GM19023 (cell line): ENCODE measurements around the gene FA2H.
"Not testable (repeated sequence)": the region's sequence is repeated elsewhere in the genome, so short reads cannot be mapped to it uniquely, and the experiment has no call there.

Experiments used
- ATAC-seq: cut with Tn5 transposase; IDR thresholded peaks from one replicate; pipeline ENCODE4 v1.9.1; 2021; ENCODE audit warnings: mild to moderate bottlenecking, moderate library complexity; ENCODE audit not compliant: unreplicated experiment

The FA2H gene, protein sequence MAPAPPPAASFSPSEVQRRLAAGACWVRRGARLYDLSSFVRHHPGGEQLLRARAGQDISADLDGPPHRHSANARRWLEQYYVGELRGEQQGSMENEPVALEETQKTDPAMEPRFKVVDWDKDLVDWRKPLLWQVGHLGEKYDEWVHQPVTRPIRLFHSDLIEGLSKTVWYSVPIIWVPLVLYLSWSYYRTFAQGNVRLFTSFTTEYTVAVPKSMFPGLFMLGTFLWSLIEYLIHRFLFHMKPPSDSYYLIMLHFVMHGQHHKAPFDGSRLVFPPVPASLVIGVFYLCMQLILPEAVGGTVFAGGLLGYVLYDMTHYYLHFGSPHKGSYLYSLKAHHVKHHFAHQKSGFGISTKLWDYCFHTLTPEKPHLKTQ

GRCh38 chr16:74774223-74775139 lies at the start of gene FA2H:
FA2H (minus strand) TSS chr16:74774820; CDS start chr16:74774755, 65 bp downstream.
- peak; percentile 85 for ATAC-seq

DNA sequence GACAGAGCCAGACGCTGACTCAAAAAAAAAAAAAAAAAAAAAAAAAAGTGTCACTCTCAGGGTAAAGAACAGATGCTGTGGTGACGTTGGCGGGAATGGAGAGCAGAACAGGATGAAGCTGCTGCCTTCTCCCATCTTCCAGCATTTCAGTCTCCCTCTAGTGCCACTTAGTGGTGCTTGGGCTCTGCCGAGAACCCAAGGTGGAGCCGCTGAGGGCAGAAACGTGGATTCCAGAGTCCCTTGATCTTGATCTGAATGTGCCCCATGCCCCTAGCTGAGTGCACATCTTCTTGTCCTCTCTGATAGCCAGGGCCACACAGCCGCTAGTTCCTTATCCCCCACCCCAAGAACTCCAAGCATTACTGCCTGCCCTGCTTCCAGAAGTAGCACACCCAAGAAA lies 43.2 kb upstream of the FA2H start:
- no peak for ATAC-seq

DNA sequence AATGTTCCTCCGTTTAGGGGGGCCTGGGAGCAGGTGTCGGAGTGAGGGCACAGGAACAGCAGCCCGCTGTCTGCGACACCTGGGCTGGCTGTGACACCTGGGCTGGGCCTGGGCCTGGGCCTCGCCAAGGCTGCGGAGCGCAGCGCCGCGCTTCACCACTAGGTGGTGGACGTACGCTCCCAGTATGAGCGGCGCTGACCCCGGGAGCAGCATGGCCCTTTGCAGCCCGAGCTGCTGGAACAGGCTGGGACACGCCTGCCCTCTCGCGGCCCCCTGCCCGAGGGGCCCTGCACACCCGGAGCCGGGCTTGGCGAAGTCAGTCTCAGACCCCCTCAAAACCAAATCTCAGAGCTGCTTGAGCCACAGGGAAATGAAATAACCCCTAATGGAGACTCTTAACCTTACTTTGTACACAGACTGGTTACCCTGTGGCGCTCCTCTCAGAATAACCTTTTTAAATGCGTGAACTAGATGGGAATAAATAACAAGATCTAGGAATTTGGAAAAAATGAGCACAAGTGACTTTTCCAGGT lies 38.6 kb upstream of the FA2H start:
- ATAC-seq = peak; percentile 100

DNA sequence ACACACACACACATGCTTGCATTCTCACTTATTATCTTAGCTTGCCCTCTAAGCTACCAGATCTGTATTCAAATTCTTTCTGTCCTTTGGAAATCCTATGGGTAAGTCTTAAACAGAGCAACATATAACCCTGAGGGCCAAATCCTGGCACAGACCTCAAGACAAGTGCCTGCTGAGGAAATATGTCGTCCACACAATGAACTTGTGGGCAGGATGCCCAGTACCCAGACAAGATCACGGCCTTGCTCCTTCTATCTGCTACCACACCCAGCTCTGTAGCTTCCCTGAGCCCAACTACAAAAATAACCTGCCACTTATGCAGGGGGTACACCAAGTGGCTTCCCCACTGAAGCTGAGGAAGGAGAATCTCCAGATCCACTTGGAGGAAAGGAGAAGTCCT lies 37.3 kb upstream of the FA2H start:
- ATAC-seq = no peak

DNA sequence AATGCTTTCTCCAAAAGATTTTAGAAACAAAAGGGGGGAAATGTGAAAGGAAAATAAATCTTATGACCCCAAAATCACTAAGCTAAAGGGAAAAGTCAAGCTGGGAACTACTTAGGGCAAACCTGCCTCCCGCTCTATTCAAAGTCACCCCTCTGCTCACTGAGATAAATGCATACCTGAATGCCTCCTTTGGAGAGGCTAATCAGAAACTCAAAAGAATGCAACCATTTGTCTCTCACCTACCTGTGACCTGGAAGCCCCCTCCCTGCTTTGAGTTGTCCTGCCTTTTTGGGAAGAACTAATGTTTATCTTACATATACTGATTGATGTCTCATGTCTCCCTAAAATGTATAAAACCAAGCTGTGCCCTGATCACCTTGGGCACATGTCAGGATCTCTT lies 36.6 kb upstream of the FA2H start:
- ATAC-seq = not testable (repeated sequence)

GRCh38 chr16:74807052-74807646 lies 32.5 kb upstream of the FA2H start:
- ATAC-seq = no peak

DNA sequence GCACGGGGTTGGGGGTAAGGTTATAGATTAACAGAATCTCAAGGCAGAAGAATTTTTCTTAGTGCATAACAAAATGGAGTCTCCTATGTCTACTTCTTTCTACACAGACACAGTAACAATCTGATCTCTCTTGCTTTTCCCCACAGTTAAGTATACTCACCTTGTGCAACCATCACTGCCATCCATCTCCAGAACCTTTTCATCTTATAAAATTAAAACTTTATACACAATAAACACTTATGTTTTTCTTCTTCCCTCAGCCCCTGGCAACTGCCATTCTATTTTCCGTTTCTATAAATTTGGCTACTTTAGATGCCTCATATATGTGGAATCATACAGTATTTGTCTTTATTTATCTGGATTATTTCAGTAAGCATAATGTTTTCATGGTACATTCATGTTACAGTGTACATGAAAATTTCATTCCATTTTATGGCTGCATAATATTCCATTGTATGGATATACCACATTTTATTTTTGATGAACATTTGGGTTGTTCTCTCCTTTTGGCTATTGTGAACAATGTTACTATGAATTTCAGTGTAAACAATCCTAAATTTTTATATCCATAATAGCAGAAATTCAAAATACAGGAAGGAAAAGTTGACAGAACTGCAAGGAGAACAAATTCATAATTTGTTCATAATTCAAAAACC lies 25.7 kb upstream of the FA2H start:
- ATAC-seq = no peak

DNA sequence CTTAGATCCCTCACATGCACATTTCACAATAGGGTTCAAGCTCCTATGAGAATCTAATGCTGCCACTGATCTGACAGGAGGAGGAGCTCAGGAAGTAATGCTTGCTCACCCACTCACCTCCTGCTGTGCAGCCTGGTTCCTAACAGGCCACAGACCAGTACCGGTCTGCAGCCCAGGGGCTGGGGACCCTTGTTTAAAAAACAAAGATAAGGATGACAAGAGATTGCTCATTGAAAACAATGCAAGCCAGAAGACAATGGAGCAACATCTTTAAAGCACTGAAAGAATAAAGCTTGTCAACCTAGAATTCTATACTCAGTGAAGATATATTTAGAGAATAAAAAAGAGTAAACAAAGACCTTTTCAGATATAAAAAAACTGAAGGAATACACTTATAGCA lies 22.8 kb upstream of the FA2H start:
- no peak for ATAC-seq

DNA sequence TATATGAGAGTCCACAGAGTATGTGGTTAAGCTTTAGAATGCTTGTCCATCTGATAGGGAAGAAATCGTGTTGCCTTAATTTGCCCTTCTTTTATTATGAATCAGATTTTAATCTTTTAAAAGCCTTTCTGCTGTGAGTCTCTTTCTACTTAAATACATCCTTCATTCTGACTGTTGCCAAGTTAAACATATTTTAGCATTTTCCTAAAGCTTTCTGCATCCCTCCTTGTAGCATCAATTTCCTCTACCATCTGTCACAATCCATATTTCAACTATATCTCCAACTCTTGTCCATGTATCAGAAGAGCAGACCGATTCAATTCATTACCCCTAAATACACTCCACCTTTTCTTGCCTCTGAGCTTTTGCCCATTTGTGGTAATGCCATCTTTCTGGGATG lies 20.5 kb upstream of the FA2H start:
- no peak for ATAC-seq

- ATAC-seq = no peak
Observed at GRCh38 chr16:74794668-74795067, 20.0 kb upstream of the FA2H start.

- no peak for ATAC-seq
Observed at GRCh38 chr16:74793571-74793970, 19.0 kb upstream of the FA2H start.

DNA sequence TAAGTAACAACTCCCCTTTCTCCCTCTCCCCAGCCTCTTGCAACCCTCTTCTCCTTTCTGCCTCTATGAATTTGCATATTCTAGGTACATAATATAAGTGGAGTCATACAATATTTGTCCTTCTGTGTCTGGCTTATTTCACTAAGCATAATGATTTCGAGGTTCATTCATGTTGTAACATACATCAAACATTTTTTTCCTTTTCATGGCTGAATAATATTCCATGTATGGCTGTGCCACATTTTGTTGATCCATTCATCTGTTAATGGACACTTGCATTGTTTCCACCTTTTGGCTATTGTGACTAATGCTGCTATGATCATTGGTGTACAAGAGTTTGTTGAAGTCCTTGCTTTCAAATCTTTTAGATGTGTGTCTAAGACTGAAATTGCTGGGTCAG lies 17.6 kb upstream of the FA2H start:
- no peak for ATAC-seq

DNA sequence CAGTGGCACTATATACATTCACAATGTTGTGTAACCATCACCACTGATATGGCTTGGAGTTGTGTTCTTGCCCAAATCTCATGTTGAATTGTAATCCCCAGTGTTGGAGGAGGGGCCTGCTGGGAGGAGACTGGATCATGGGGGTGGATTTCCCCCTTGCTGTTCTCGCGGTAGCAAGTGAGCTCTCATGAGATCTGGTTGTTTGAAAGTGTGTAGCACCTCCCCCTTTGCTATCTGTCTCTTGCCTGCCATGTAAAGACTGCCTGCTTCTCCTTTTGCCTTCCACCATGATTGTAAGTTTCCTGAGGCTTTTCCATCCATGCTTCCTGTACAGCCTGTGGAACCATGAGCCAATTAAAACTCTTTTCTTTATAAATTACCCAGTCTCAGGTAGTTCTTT lies 17.1 kb upstream of the FA2H start:
- ATAC-seq = not testable (repeated sequence)

DNA sequence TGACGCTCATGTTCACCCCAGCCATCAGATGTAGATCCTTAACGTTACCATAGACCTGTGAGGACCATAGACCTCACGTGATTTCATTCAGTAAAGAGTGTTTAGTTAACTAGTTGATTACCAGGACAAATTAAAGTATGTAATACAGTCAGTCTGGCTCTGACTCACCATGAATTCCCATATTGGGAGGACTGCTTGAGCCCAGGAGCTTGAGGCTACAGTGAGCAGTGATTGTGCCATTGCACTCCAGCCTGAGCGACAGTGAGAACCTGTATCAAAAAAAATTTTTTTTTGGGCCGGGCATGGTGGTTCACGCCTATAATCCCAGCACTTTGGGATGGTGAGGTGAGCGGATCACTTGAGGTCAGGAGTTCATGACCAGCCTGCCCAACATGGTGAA lies 13.5 kb upstream of the FA2H start:
- no peak for ATAC-seq

GRCh38 chr16:74785031-74785430 lies 10.4 kb upstream of the FA2H start:
- ATAC-seq = no peak

DNA sequence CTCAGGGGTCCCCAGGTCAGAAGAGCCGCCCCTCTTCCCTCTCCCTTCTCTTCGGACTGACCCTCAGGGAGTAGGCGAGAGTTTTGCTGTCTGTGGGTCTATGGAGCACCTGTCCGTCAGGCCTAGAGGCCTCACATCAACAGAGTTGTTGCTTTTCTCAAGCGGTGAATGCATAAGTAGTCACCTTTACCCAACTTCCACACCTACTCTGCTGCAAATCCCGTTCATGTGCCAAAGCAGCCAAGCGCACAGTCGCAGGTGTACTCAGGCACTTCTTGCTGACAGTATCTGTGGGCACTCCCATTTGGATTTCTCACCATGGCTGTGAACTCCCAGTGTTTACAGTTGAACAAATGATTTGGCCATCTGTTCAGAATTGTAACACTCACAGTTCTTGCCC lies 4.0 kb upstream of the FA2H start:
- no peak for ATAC-seq

- no peak for ATAC-seq
Observed at GRCh38 chr16:74776926-74777325, 2.3 kb upstream of the FA2H start.

- no peak for ATAC-seq
Observed at GRCh38 chr16:74775255-74775654, 635 bp upstream of the FA2H start.

- no peak for ATAC-seq
Observed at GRCh38 chr16:74773446-74774222, 986 bp downstream of the FA2H start.

GRCh38 chr16:74771656-74772315 lies 2.8 kb downstream of the FA2H start:
- ATAC-seq = peak; percentile 53
